ENCODE measurements around the gene COG4.

COG4 gene

DNA sequence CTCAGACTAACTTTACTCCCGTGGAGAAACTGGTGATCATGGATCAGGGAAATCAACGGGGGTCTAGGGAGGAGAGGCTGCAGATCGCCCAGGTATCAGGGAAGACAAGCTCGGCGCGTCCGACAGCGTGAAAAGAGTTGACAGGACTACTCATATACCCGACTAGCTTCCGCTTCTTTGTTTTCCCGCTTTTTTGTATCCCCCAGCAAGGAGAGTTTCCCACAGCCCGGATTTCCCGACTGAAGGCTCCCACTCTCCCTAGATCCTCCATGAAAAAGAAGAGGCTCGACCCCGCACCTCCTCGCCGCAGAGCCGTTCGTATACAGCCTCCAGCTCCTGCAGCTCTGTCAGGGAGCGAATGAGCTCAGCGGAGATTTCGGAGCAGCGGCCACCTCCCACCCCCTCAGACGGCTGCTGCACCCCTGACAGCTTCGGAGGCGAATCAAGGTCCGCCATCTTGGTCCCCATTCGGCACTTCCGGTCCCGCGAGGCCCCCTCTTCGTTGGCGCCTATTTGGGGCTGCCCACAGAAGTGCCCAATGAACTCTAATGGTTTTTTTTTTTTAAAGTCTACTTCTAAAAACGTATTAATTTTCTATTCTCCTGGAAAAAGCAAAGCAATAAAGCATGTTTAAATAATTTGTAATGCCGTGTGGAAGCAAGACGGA is at the start of gene COG4:
TSS of gene COG4 (minus strand) at position 479 of the 667 bp plus-strand sequence. CDS start at position 468, 11 bp downstream.
- peaks cover 33% of the 10 kb centered on the region for H4K20me1 ChIP-seq (ENCODE audit: insufficient read depth, low read length)
- H3K4me1 ChIP-seq (ENCODE audit: low read length): peaks cover 44% of the 10 kb centered on the region
- peak within 1 kb of the TSS; percentile 81 for H3K27ac ChIP-seq (ENCODE audit: low read length)
- H3K79me2 ChIP-seq (ENCODE audit: low read length): peaks cover 72% of the 10 kb centered on the region
- H3K36me3 ChIP-seq (replicated peaks; ENCODE audit: low read depth, low read length): peaks cover 24% of the 10 kb centered on the region
- peak within 1 kb of the TSS; percentile 98 for H3K9ac ChIP-seq (ENCODE audit: low read length)
- peak within 1 kb of the TSS; percentile 88 for H3K4me2 ChIP-seq (ENCODE audit: low read length)
- peak within 1 kb of the TSS; percentile 67 for H2AFZ ChIP-seq (ENCODE audit: low read depth, low read length)
- no peaks in the 10 kb centered on the region for H3K27me3 ChIP-seq (ENCODE audit: low read depth, low read length)
- no peak for TF ChIP-seq EZH2phosphoT487 (IDR thresholded peaks at IDR 0.05; ENCODE audit: low read depth)
- TF ChIP-seq, protein P1, sequence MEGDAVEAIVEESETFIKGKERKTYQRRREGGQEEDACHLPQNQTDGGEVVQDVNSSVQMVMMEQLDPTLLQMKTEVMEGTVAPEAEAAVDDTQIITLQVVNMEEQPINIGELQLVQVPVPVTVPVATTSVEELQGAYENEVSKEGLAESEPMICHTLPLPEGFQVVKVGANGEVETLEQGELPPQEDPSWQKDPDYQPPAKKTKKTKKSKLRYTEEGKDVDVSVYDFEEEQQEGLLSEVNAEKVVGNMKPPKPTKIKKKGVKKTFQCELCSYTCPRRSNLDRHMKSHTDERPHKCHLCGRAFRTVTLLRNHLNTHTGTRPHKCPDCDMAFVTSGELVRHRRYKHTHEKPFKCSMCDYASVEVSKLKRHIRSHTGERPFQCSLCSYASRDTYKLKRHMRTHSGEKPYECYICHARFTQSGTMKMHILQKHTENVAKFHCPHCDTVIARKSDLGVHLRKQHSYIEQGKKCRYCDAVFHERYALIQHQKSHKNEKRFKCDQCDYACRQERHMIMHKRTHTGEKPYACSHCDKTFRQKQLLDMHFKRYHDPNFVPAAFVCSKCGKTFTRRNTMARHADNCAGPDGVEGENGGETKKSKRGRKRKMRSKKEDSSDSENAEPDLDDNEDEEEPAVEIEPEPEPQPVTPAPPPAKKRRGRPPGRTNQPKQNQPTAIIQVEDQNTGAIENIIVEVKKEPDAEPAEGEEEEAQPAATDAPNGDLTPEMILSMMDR (IDR thresholded peaks at IDR 0.05; ENCODE audit: low read depth, low read length): no peak
- H3K9me3 ChIP-seq (ENCODE audit: insufficient read depth, low read length): no peaks in the 10 kb centered on the region
- H3K4me3 ChIP-seq (ENCODE audit: low read length): peak within 1 kb of the TSS; percentile 97

DNA sequence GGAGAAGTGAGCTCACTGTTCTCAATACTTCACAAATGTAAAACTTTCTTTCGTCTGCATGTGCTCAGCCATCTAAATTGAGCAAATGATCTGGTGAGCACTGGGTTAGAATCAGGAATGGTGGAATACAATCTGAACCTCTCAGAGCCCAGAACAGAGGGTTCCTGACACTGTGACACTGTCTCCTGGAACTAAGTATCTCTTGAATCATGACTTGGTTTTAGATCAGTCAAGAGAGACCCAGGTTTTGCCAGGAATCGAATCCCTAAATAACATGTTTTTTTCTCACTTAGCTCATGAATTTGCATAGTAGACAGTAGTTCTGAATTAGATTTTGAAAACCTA is 49.5 kb upstream of the COG4 start:
- no peaks in the 10 kb centered on the region; the same call in 1 of the 2 replicates for H3K79me2 ChIP-seq (ENCODE audit: low read length)
- H3K9ac ChIP-seq (ENCODE audit: low read length): no peak overlapping the region
- H3K4me1 ChIP-seq (ENCODE audit: low read length): no peaks in the 10 kb centered on the region
- TF ChIP-seq, protein P1 (IDR thresholded peaks at IDR 0.05; ENCODE audit: low read depth, low read length): no peak
- TF ChIP-seq EZH2phosphoT487 (IDR thresholded peaks at IDR 0.05; ENCODE audit: low read depth): no peak
- H3K4me2 ChIP-seq (ENCODE audit: low read length): no peak overlapping the region
- peaks cover 67% of the 10 kb centered on the region for H3K36me3 ChIP-seq (replicated peaks; ENCODE audit: low read depth, low read length)
- H3K4me3 ChIP-seq (ENCODE audit: low read length): no peak overlapping the region
- H3K27ac ChIP-seq (ENCODE audit: low read length): no peak overlapping the region
- peaks cover 56% of the 10 kb centered on the region for H4K20me1 ChIP-seq (ENCODE audit: insufficient read depth, low read length)
- no peaks in the 10 kb centered on the region for H3K27me3 ChIP-seq (ENCODE audit: low read depth, low read length)
- no peaks in the 10 kb centered on the region for H3K9me3 ChIP-seq (ENCODE audit: insufficient read depth, low read length)
- no peak overlapping the region for H2AFZ ChIP-seq (ENCODE audit: low read depth, low read length)

DNA sequence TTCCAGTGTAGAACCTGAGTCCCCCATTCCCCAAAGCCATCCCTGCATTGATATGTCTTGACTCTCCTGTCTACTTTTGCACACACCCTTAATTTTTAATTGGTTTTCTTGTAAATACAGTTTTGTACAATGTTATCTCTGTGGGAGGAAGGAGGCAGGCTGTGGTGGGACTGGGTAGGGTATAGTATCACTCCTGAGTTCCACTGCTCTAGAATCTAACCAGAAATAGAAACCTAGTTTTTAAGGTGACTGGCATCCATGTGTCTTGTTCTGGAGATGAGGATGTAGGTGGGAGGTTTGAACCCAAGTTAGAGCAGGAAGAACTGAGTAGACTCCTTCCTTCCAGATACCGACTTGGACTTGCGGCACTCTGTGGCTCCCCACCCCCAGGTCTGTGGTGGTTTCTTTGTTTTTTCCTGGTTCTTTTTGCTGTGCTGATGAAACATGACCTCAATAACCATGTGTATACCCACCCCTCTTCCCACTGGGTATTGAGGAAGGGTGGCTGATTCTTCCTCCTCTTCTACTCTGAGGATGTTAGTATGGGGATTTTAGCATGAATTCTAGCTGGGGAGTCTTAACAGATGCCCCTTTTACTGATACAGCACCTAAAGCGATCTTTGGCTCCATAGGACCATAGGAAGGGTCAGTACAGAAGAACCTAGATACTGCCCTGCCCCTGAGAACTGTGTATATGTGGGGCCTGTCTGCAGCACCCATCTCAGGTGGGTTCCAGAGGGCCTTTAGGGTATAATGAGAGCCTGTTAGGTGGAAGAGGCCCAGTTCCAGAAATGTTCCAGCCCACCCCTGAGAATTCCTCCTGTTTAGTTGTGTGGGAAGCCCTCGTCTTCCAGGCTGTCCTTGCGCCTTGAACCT is 48.9 kb upstream of the COG4 start:
- Histone ChIP-seq H3K9ac (ENCODE audit: low read length) (no peak overlapping the region), H3K36me3 (replicated peaks; ENCODE audit: low read depth, low read length) (peaks cover 71% of the 10 kb centered on the region), H2AFZ (ENCODE audit: low read depth, low read length) (no peak overlapping the region), H3K27me3 (ENCODE audit: low read depth, low read length) (no peaks in the 10 kb centered on the region), H3K4me2 (ENCODE audit: low read length) (no peak overlapping the region), H3K9me3 (ENCODE audit: insufficient read depth, low read length) (no peaks in the 10 kb centered on the region), H3K4me3 (ENCODE audit: low read length) (no peak overlapping the region), H3K79me2 (ENCODE audit: low read length) (peaks cover 2% of the 10 kb centered on the region; the same call in 1 of the 2 replicates), H3K4me1 (ENCODE audit: low read length) (no peaks in the 10 kb centered on the region), H4K20me1 (ENCODE audit: insufficient read depth, low read length) (peaks cover 59% of the 10 kb centered on the region), H3K27ac (ENCODE audit: low read length) (no peak overlapping the region)
- no peak for TF ChIP-seq EZH2phosphoT487 (IDR thresholded peaks at IDR 0.05; ENCODE audit: low read depth)
- TF ChIP-seq, protein P1 (IDR thresholded peaks at IDR 0.05; ENCODE audit: low read depth, low read length): no peak

DNA sequence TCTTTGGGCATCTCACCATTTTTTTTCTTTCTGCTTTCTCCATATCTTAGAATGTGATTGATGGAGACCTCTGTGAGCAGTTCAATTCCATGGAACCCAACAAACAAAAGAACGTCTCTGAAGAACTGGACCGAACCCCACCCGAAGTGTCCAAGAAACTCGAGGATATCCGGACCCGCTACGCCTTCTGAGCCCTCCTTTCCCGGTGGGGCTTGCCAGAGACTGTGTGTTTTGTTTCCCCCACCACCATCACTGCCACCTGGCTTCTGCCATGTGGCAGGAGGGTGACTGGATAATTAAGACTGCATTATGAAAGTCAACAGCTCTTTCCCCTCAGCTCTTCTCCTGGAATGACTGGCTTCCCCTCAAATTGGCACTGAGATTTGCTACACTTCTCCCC is 48.3 kb upstream of the COG4 start:
- no peak overlapping the region for H3K9ac ChIP-seq (ENCODE audit: low read length)
- no peak overlapping the region for H3K4me2 ChIP-seq (ENCODE audit: low read length)
- H3K27me3 ChIP-seq (ENCODE audit: low read depth, low read length): no peaks in the 10 kb centered on the region
- peaks cover 6% of the 10 kb centered on the region for H3K79me2 ChIP-seq (ENCODE audit: low read length)
- no peaks in the 10 kb centered on the region for H3K9me3 ChIP-seq (ENCODE audit: insufficient read depth, low read length)
- H3K4me1 ChIP-seq (ENCODE audit: low read length): no peaks in the 10 kb centered on the region
- H3K27ac ChIP-seq (ENCODE audit: low read length): no peak overlapping the region
- peaks cover 76% of the 10 kb centered on the region for H3K36me3 ChIP-seq (replicated peaks; ENCODE audit: low read depth, low read length)
- no peak for TF ChIP-seq EZH2phosphoT487 (IDR thresholded peaks at IDR 0.05; ENCODE audit: low read depth)
- TF ChIP-seq, protein P1 (IDR thresholded peaks at IDR 0.05; ENCODE audit: low read depth, low read length): no peak
- no peak overlapping the region for H2AFZ ChIP-seq (ENCODE audit: low read depth, low read length)
- peaks cover 63% of the 10 kb centered on the region for H4K20me1 ChIP-seq (ENCODE audit: insufficient read depth, low read length)
- no peak overlapping the region for H3K4me3 ChIP-seq (ENCODE audit: low read length)
